ENCODE data around the gene TSR2. TPM values are rescaled to one million over a fixed set of nuclear protein-coding genes. Genes with fewer than 3 reads are reported as not detected.

TSR2 gene
- total RNA-seq, 1 donor from 2014 or later: 40.6 TPM

DNA sequence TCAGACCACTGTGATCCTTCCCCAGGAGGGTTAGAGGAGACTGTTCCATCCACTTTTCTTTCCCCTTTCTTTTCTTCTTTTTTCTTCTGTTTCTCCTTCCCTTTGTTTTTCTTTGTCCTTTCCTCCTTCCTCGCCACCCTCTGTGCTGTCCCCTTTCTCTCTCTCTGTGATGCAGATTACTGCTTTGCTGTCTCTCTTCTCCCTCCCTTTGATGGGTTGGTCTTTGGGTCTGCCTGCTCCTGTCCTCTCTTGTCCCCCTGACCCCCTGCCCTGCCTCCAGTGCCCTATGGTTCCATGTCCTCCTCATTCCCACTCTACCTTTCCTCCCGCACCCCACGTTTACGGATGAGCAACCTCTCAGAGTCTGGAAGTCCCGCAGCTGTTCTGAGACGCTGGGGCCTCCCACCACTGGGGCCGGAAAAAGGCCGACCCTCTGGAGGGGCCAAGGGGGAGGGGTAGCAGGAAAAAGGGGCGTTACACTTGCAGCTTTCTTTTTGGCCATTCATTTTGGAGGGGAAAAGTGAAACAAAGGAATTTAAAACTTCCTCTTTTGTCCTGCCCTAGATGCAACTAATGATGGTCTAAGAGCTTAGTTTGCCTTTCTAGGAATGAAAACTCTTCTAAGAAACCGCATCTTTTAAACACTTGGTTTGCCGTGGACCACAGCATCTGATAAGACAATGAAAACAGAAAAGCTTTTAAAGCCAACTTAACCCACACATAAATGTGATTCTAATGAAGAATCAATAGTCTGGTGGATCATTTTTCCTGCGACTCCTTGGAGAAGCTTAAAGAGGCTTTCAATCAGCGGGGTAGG lies 24.5 kb upstream of the TSR2 start:
- intact Hi-C loops (cut with micrococcal nuclease): no loop called here
- TF ChIP-seq, protein P1, sequence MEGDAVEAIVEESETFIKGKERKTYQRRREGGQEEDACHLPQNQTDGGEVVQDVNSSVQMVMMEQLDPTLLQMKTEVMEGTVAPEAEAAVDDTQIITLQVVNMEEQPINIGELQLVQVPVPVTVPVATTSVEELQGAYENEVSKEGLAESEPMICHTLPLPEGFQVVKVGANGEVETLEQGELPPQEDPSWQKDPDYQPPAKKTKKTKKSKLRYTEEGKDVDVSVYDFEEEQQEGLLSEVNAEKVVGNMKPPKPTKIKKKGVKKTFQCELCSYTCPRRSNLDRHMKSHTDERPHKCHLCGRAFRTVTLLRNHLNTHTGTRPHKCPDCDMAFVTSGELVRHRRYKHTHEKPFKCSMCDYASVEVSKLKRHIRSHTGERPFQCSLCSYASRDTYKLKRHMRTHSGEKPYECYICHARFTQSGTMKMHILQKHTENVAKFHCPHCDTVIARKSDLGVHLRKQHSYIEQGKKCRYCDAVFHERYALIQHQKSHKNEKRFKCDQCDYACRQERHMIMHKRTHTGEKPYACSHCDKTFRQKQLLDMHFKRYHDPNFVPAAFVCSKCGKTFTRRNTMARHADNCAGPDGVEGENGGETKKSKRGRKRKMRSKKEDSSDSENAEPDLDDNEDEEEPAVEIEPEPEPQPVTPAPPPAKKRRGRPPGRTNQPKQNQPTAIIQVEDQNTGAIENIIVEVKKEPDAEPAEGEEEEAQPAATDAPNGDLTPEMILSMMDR (IDR thresholded peaks at IDR 0.05; ENCODE audit: borderline replicate concordance): no peak
- H3K27ac ChIP-seq (replicated peaks): no peak overlapping the region
- no peak for DNase-seq
- H3K9me3 ChIP-seq (replicated peaks): no peaks in the 10 kb centered on the region
- no peak overlapping the region for H3K4me3 ChIP-seq
- no peaks in the 10 kb centered on the region for H3K27me3 ChIP-seq (ENCODE audit: low read depth)
- no peaks in the 10 kb centered on the region for H3K36me3 ChIP-seq
- peaks cover 11% of the 10 kb centered on the region for H3K4me1 ChIP-seq

DNA sequence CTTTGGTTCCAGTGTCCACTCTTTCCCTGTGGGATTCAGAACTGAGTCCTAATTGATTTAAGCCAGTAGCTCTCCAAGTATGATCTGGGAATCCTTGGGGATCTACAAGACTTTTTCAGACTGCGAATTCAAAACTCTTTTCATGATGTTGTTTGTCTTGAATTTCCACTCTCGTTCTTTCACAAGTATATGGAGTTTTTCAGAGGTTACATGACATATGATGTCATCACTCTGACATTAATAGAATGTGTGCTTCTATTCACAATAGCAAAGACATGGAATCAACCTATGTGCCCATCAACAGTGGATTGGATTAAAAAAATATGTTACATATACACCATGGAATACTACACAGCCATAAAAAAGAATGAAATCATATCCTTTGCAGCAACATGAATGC lies 23.2 kb upstream of the TSR2 start:
- H3K36me3 ChIP-seq: no peaks in the 10 kb centered on the region
- intact Hi-C loops (cut with micrococcal nuclease): no loop called here

DNA sequence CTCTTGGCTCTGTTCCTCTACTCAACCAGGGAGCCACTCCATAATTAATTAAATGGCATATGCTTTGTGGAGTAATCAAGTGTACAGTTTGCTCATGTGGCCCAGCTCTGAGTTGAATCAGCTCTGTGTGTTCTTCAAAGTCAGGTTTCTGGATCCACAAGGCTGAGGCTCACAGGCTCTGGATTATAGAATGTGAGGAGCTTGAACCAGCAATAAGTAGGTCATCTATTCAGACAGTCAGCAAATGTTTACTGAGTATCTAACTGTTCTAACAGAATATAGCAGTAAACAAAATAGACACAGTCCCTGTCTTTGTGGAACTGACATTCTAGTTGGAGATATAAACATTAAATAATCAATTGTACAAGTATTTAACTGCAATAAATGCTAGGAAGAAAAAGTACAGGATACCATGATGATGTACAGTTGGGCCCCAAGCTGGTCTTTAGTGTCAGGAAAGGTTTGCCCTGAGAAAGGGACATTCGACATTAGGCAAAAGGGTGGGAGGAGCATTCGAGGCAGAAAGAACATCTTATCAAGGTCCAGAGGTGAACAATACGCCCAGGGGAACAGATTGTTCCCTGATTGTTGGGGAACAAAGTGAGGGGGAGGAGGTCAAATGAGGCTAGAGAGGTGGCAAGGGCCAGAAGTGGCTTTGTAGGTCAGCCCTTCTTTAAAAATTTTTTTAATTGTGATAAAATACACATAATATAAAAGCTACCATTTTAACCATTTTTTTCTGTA lies 20.5 kb upstream of the TSR2 start:
- Histone ChIP-seq H3K4me3 (no peak overlapping the region), H3K27ac (replicated peaks) (peak overlapping the region; percentile 68), H3K36me3 (no peaks in the 10 kb centered on the region), H3K27me3 (ENCODE audit: low read depth) (no peaks in the 10 kb centered on the region), H3K4me1 (peaks cover 11% of the 10 kb centered on the region), H3K9me3 (replicated peaks) (no peaks in the 10 kb centered on the region)
- TF ChIP-seq, protein P1 (IDR thresholded peaks at IDR 0.05; ENCODE audit: borderline replicate concordance): no peak
- intact Hi-C loops (cut with micrococcal nuclease): no loop called here
- DNase-seq: no peak

More for the DNA sequence above, 23.2 kb upstream of the TSR2 start:
- no peak for DNase-seq
- Histone ChIP-seq H3K4me1 (peaks cover 11% of the 10 kb centered on the region), H3K9me3 (replicated peaks) (no peaks in the 10 kb centered on the region), H3K27me3 (ENCODE audit: low read depth) (no peaks in the 10 kb centered on the region), H3K4me3 (no peak overlapping the region), H3K27ac (replicated peaks) (no peak overlapping the region)
- TF ChIP-seq, protein P1 (IDR thresholded peaks at IDR 0.05; ENCODE audit: borderline replicate concordance): no peak

DNA sequence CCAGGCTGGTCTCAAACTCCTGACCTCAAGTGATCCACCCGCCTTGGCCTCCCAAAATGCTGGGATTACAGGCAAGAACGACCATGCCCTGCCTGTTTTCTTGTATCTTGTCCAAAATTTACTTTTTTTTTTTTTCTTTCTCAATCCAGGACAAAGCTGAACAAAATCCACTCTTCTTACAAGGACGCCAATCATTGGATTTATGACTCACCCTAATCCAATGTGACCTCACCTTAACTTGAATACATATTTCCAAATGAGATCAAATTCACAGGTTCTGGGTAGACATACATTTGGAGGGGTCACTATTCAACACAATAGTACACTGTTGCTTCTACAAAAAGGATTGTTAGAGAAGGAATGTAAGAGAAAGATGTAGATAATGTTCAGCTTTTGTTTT lies 18.0 kb upstream of the TSR2 start:
- Histone ChIP-seq H3K9me3 (replicated peaks) (no peaks in the 10 kb centered on the region), H3K4me3 (no peak overlapping the region), H3K27ac (replicated peaks) (no peak overlapping the region), H3K27me3 (ENCODE audit: low read depth) (no peaks in the 10 kb centered on the region), H3K4me1 (peaks cover 11% of the 10 kb centered on the region), H3K36me3 (no peaks in the 10 kb centered on the region)
- DNase-seq: no peak
- TF ChIP-seq, protein P1 (IDR thresholded peaks at IDR 0.05; ENCODE audit: borderline replicate concordance): no peak
- intact Hi-C loops (cut with micrococcal nuclease): no loop called here

DNA sequence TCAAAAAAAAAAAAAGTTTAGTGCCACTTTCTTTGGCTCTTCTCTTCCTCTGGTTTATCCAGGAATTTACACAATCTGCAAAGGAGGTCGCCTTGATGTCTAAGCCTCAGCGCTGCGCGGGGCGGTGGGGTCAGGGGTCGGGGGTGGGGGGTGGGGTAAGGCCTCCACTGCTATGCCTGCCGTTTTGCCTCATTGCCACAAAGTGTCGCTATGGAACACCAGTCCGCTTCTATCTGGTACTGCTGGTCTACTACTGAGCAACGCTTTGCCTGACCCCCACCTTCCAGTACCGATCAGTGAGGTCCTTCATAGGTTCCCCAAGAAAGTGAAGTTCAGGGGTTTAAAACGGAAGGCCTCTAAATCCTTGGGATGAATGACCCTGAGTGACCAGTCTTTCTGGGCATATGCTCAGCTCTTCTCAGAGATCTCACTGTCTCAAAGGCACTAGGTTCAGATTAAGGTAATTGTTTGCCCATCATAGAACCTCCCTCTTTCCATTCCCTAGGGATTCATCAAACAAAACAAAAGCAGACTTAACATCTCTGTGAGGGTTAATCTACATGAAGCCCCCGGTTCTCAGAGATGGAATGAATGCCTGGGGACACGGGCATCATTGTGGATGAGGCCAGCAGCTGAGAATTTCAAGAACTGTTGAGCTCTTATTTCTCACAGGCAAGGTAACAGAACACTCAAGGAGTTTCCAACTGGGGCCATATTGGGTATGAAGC lies 16.9 kb upstream of the TSR2 start:
- no peak overlapping the region for H3K4me3 ChIP-seq
- no peaks in the 10 kb centered on the region for H3K36me3 ChIP-seq
- peaks cover 11% of the 10 kb centered on the region for H3K4me1 ChIP-seq
- TF ChIP-seq, protein P1 (IDR thresholded peaks at IDR 0.05; ENCODE audit: borderline replicate concordance): peak; percentile 9
- no peak overlapping the region for H3K27ac ChIP-seq (replicated peaks)
- intact Hi-C loops (cut with micrococcal nuclease): no loop called here
- DNase-seq: no peak
- H3K9me3 ChIP-seq (replicated peaks): no peaks in the 10 kb centered on the region
- no peaks in the 10 kb centered on the region for H3K27me3 ChIP-seq (ENCODE audit: low read depth)
